ENCODE results near the gene CWC27.

CWC27 gene

GRCh38 chr5:64836786-64837185 is 68.1 kb downstream of the CWC27 start:
- Histone ChIP-seq H3K36me3 (ENCODE audit: low read depth) (no peaks in the 10 kb centered on the region), H3K27ac (ENCODE audit: poor library complexity, severe bottlenecking) (no peak overlapping the region), H3K27me3 (ENCODE audit: insufficient read depth, poor library complexity, severe bottlenecking) (no peaks in the 10 kb centered on the region), H3K9me3 (ENCODE audit: severe bottlenecking) (no peaks in the 10 kb centered on the region), H3K4me3 (ENCODE audit: severe bottlenecking) (no peak overlapping the region), H3K4me1 (ENCODE audit: insufficient read depth, poor library complexity, severe bottlenecking) (peaks cover 16% of the 10 kb centered on the region)
- no peak for ATAC-seq (ENCODE audit: low read depth)
- TF ChIP-seq CTCF (IDR thresholded peaks at IDR 0.05; ENCODE audit: poor library complexity, severe bottlenecking): no peak
- DNase-seq (ENCODE audit: low spot score): no peak

GRCh38 chr5:64838376-64838775 is 69.6 kb downstream of the CWC27 start:
- H3K36me3 ChIP-seq (ENCODE audit: low read depth): no peaks in the 10 kb centered on the region; the same call in 1 of the 2 replicates
- H3K9me3 ChIP-seq (ENCODE audit: severe bottlenecking): no peaks in the 10 kb centered on the region
- no peak for DNase-seq (ENCODE audit: low spot score)
- no peaks in the 10 kb centered on the region for H3K27me3 ChIP-seq (ENCODE audit: insufficient read depth, poor library complexity, severe bottlenecking)
- H3K4me3 ChIP-seq (ENCODE audit: severe bottlenecking): no peak overlapping the region
- no peak for TF ChIP-seq CTCF (IDR thresholded peaks at IDR 0.05; ENCODE audit: poor library complexity, severe bottlenecking)
- ATAC-seq (ENCODE audit: low read depth): peak; percentile 27; the same call in 1 of the 3 replicates
- H3K4me1 ChIP-seq (ENCODE audit: insufficient read depth, poor library complexity, severe bottlenecking): peaks cover 16% of the 10 kb centered on the region
- H3K27ac ChIP-seq (ENCODE audit: poor library complexity, severe bottlenecking): peak overlapping the region; percentile 81

GRCh38 chr5:64838803-64839202 is 70.1 kb downstream of the CWC27 start:
- peak overlapping the region; percentile 81 for H3K27ac ChIP-seq (ENCODE audit: poor library complexity, severe bottlenecking)
- H3K36me3 ChIP-seq (ENCODE audit: low read depth): no peaks in the 10 kb centered on the region; the same call in 1 of the 2 replicates
- DNase-seq (ENCODE audit: low spot score) (no peak), ATAC-seq (ENCODE audit: low read depth) (peak; percentile 68)
- H3K27me3 ChIP-seq (ENCODE audit: insufficient read depth, poor library complexity, severe bottlenecking): no peaks in the 10 kb centered on the region
- TF ChIP-seq CTCF (IDR thresholded peaks at IDR 0.05; ENCODE audit: poor library complexity, severe bottlenecking): no peak
- H3K4me1 ChIP-seq (ENCODE audit: insufficient read depth, poor library complexity, severe bottlenecking): peaks cover 16% of the 10 kb centered on the region
- no peak overlapping the region for H3K4me3 ChIP-seq (ENCODE audit: severe bottlenecking)
- no peaks in the 10 kb centered on the region for H3K9me3 ChIP-seq (ENCODE audit: severe bottlenecking)

GRCh38 chr5:64839936-64840335 is 71.2 kb downstream of the CWC27 start:
- no peak for ATAC-seq (ENCODE audit: low read depth)
- Histone ChIP-seq H3K4me3 (ENCODE audit: severe bottlenecking) (no peak overlapping the region), H3K9me3 (ENCODE audit: severe bottlenecking) (no peaks in the 10 kb centered on the region), H3K27ac (ENCODE audit: poor library complexity, severe bottlenecking) (peak overlapping the region; percentile 81), H3K36me3 (ENCODE audit: low read depth) (peaks cover under 1% of the 10 kb centered on the region; the same call in 1 of the 2 replicates), H3K27me3 (ENCODE audit: insufficient read depth, poor library complexity, severe bottlenecking) (no peaks in the 10 kb centered on the region), H3K4me1 (ENCODE audit: insufficient read depth, poor library complexity, severe bottlenecking) (peaks cover 16% of the 10 kb centered on the region)
- TF ChIP-seq CTCF (IDR thresholded peaks at IDR 0.05; ENCODE audit: poor library complexity, severe bottlenecking): no peak
- DNase-seq (ENCODE audit: low spot score): no peak

GRCh38 chr5:64840958-64841357 is 72.2 kb downstream of the CWC27 start:
- no peak for TF ChIP-seq CTCF (IDR thresholded peaks at IDR 0.05; ENCODE audit: poor library complexity, severe bottlenecking)
- Histone ChIP-seq H3K27ac (ENCODE audit: poor library complexity, severe bottlenecking) (no peak overlapping the region), H3K36me3 (ENCODE audit: low read depth) (peaks cover 7% of the 10 kb centered on the region), H3K4me1 (ENCODE audit: insufficient read depth, poor library complexity, severe bottlenecking) (peaks cover 16% of the 10 kb centered on the region), H3K9me3 (ENCODE audit: severe bottlenecking) (peaks cover 2% of the 10 kb centered on the region), H3K4me3 (ENCODE audit: severe bottlenecking) (no peak overlapping the region), H3K27me3 (ENCODE audit: insufficient read depth, poor library complexity, severe bottlenecking) (no peaks in the 10 kb centered on the region)
- ATAC-seq (ENCODE audit: low read depth) (no peak), DNase-seq (ENCODE audit: low spot score) (no peak)
